ENCODE data around the gene LSAMP. TPM values are rescaled to one million over a fixed set of nuclear protein-coding genes. Genes with fewer than 3 reads are reported as not detected.

Gene LSAMP
- total RNA-seq, 1 experiment from 2014 or later = 10.1 TPM

DNA sequence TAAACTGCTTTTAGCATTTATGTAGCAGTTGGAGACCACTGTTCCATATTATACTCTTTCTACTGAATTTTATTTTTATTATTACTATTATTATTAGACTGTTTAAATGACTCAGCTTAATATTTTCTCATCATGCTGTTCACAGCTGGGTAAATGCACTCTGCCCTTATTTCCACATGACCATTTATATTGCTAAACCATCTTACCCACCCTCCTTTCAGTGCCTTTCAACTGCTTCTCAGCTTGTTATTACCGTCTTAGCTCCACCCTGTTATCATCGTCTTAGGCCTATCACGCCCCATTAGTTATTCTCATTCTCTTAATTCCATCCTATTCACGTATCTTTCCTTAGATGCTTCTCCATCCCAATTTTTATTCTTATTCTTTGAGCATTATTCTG is 609.3 kb downstream of the LSAMP start:
- H3K4me1 ChIP-seq (ENCODE audit: insufficient read depth, low read length, poor library complexity, severe bottlenecking) = peaks cover 82% of the 10 kb centered on the region
- no peak for DNase-seq (ENCODE audit: low spot score)
- intact Hi-C loops (cut with micrococcal nuclease; ENCODE audit: unreplicated experiment) = loop anchor here (10.0 kb wide), 2 partner anchors 619 to 1421 kb away; no protein-coding TSS in a partner anchor
- H3K4me3 ChIP-seq (ENCODE audit: low read depth, low read length, poor library complexity, severe bottlenecking) = no peak overlapping the region
- H3K27me3 ChIP-seq (replicated peaks; ENCODE audit: insufficient read depth, low read depth, low read length, poor library complexity) = no peaks in the 10 kb centered on the region
- H3K9me3 ChIP-seq (ENCODE audit: low read depth, low read length, poor library complexity, severe bottlenecking) = no peaks in the 10 kb centered on the region
- no peaks in the 10 kb centered on the region for H3K36me3 ChIP-seq (ENCODE audit: insufficient read depth, low read length, poor library complexity, severe bottlenecking)
- no TSS peak for BruUV-seq (replicated peaks)
- CTCF ChIA-PET = interaction anchor here (0.6 to 1.5 kb wide), 2 partner anchors 24 to 689 kb away, joined by 4 read pairs; partner anchors contain the start of gene ZBTB20
- TF ChIP-seq EZH2 (IDR thresholded peaks at IDR 0.05; ENCODE audit: borderline replicate concordance, low read depth, low read length, poor library complexity, severe bottlenecking) = no peak
- H3K27ac ChIP-seq (ENCODE audit: low read depth, low read length, poor library complexity, severe bottlenecking) = peak overlapping the region; percentile 96
- POLR2A ChIA-PET (ENCODE audit: low non-redundant PET) = interaction anchor here (0.5 kb wide), 1 partner anchor 9 kb away, joined by 4 read pairs; no protein-coding TSS in a partner anchor

- peaks cover 90% of the 10 kb centered on the region for H3K4me1 ChIP-seq (ENCODE audit: insufficient read depth, low read length, poor library complexity, severe bottlenecking)
- BruUV-seq (replicated peaks) = no TSS peak
- peak overlapping the region; percentile 74 for H3K27ac ChIP-seq (ENCODE audit: low read depth, low read length, poor library complexity, severe bottlenecking)
- no peaks in the 10 kb centered on the region for H3K9me3 ChIP-seq (ENCODE audit: low read depth, low read length, poor library complexity, severe bottlenecking)
- CTCF ChIA-PET = no interaction called here
- intact Hi-C loops (cut with micrococcal nuclease; ENCODE audit: unreplicated experiment) = loop anchor here (10.0 kb wide), 2 partner anchors 621 to 1419 kb away; no protein-coding TSS in a partner anchor
- POLR2A ChIA-PET (ENCODE audit: low non-redundant PET) = interaction anchor here (0.7 kb wide), 1 partner anchor 83 kb away, joined by 3 read pairs; no protein-coding TSS in a partner anchor
- peak; percentile 85 for DNase-seq (ENCODE audit: low spot score)
- no peak overlapping the region for H3K4me3 ChIP-seq (ENCODE audit: low read depth, low read length, poor library complexity, severe bottlenecking)
- no peak for TF ChIP-seq CTCF (conservative IDR thresholded peaks at IDR 0.05; ENCODE audit: low read depth, low read length)
- H3K27me3 ChIP-seq (replicated peaks; ENCODE audit: insufficient read depth, low read depth, low read length, poor library complexity) = no peaks in the 10 kb centered on the region
- no peaks in the 10 kb centered on the region for H3K36me3 ChIP-seq (ENCODE audit: insufficient read depth, low read length, poor library complexity, severe bottlenecking)
Measured at GRCh38 chr3:115834068-115834467, 611.2 kb downstream of the LSAMP start.

DNA sequence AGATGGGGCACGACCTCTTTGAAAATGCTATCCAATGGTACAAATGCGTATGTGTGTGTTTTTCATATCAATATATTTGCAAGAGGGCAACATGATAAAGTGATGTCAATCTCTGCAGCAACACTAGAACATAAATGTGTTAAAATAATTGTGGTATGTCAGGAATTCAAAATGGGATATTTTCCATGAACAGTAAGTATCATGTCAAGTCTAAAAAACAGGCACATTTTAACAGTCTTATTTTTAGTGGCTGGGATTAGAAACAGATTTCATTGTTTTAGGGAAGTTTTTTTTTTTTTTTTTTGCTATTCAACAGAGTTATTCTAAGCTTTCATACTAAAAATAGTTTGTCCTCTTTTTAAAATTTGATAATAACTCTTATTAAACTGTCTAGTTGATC is 612.2 kb downstream of the LSAMP start:
- H3K27ac ChIP-seq (ENCODE audit: low read depth, low read length, poor library complexity, severe bottlenecking) = peak overlapping the region; percentile 74
- no peaks in the 10 kb centered on the region for H3K27me3 ChIP-seq (replicated peaks; ENCODE audit: insufficient read depth, low read depth, low read length, poor library complexity)
- H3K4me3 ChIP-seq (ENCODE audit: low read depth, low read length, poor library complexity, severe bottlenecking) = no peak overlapping the region
- CTCF ChIA-PET = interaction anchor here (0.6 kb wide), 1 partner anchor 86 kb away, joined by 4 read pairs; no protein-coding TSS in a partner anchor
- DNase-seq (ENCODE audit: low spot score) = no peak
- H3K9me3 ChIP-seq (ENCODE audit: low read depth, low read length, poor library complexity, severe bottlenecking) = no peaks in the 10 kb centered on the region
- intact Hi-C loops (cut with micrococcal nuclease; ENCODE audit: unreplicated experiment) = loop anchor here (10.0 kb wide), 2 partner anchors 622 to 1418 kb away; no protein-coding TSS in a partner anchor
- TF ChIP-seq EZH2 (IDR thresholded peaks at IDR 0.05; ENCODE audit: borderline replicate concordance, low read depth, low read length, poor library complexity, severe bottlenecking) (no peak), CTCF (conservative IDR thresholded peaks at IDR 0.05; ENCODE audit: low read depth, low read length) (no peak)
- no peaks in the 10 kb centered on the region for H3K36me3 ChIP-seq (ENCODE audit: insufficient read depth, low read length, poor library complexity, severe bottlenecking)
- POLR2A ChIA-PET (ENCODE audit: low non-redundant PET) = interaction anchor here (0.6 kb wide), 1 partner anchor 119 kb away, joined by 9 read pairs; no protein-coding TSS in a partner anchor
- peaks cover 93% of the 10 kb centered on the region for H3K4me1 ChIP-seq (ENCODE audit: insufficient read depth, low read length, poor library complexity, severe bottlenecking)
- BruUV-seq (replicated peaks) = no TSS peak

- intact Hi-C loops (cut with micrococcal nuclease; ENCODE audit: unreplicated experiment) = loop anchor here (1.0 to 10.0 kb wide), 3 partner anchors 90 to 1417 kb away; no protein-coding TSS in a partner anchor
Measured at GRCh38 chr3:115832265-115832664, 613.0 kb downstream of the LSAMP start.

More at GRCh38 chr3:115832265-115832664, 613.0 kb downstream of the LSAMP start:
- Histone ChIP-seq H3K9me3 (ENCODE audit: low read depth, low read length, poor library complexity, severe bottlenecking) (no peaks in the 10 kb centered on the region), H3K4me1 (ENCODE audit: insufficient read depth, low read length, poor library complexity, severe bottlenecking) (peaks cover 100% of the 10 kb centered on the region), H3K27me3 (replicated peaks; ENCODE audit: insufficient read depth, low read depth, low read length, poor library complexity) (no peaks in the 10 kb centered on the region), H3K4me3 (ENCODE audit: low read depth, low read length, poor library complexity, severe bottlenecking) (no peak overlapping the region), H3K36me3 (ENCODE audit: insufficient read depth, low read length, poor library complexity, severe bottlenecking) (no peaks in the 10 kb centered on the region), H3K27ac (ENCODE audit: low read depth, low read length, poor library complexity, severe bottlenecking) (peak overlapping the region; percentile 74)
- BruUV-seq (replicated peaks) = TSS peak; percentile 55
- ChIA-PET CTCF (interaction anchor here (0.6 kb wide), 1 partner anchor 86 kb away, joined by 4 read pairs; no protein-coding TSS in a partner anchor), POLR2A (ENCODE audit: low non-redundant PET) (no interaction called here)
- DNase-seq (ENCODE audit: low spot score) = peak; percentile 61
- TF ChIP-seq CTCF (conservative IDR thresholded peaks at IDR 0.05; ENCODE audit: low read depth, low read length) (peak; percentile 44; the same call in 1 of the 2 replicates), EZH2 (IDR thresholded peaks at IDR 0.05; ENCODE audit: borderline replicate concordance, low read depth, low read length, poor library complexity, severe bottlenecking) (no peak)

Measured in A673 (cell line).